AG04450 (cell line): ENCODE measurements around the gene GPR161. TPM values are rescaled to one million over a fixed set of nuclear protein-coding genes. Genes with fewer than 3 reads are reported as not detected.
A peak's percentile ranks its signal among the peaks of the same experiment; 100 is the strongest.

Experiments used
- CTCF ChIA-PET: fragments of 300-600, 350-600 bp; formaldehyde crosslinking; extraction: SDS; loops from one replicate; lab custom pipeline; 2022; ENCODE audit warnings: antibody characterized with exemption, inconsistent platforms; lab: Charles Lee
- POLR2A ChIA-PET: fragments of 350-600 bp; formaldehyde crosslinking; extraction: SDS; loops from one replicate; lab custom pipeline; 2021; ENCODE audit warnings: antibody characterized with exemption, inconsistent platforms; lab: Yijun Ruan, JAX
- DNase-seq: peaks from one replicate; pipeline ENCODE4 v3.0.0-alpha.2; 2011; ENCODE audit warnings: low read depth, low spot score
- H3K27ac ChIP-seq: one replicate; pipeline ENCODE4 v1.5.1; 2012; ENCODE audit warnings: low read depth, low read length, control low read depth
- H3K27me3 ChIP-seq: one replicate; pipeline ENCODE4 v1.6.0; 2012; ENCODE audit warnings: low read length; ENCODE audit not compliant: control insufficient read depth, insufficient read depth
- H3K4me3 ChIP-seq: 2 replicates; pipeline ENCODE4 v1.5.1; 2011; ENCODE audit warnings: mild to moderate bottlenecking, low read depth, low read length, control low read depth
- H3K9me3 ChIP-seq: 2 replicates; pipeline ENCODE4 v1.5.1; 2012; ENCODE audit warnings: low read length; ENCODE audit not compliant: control insufficient read depth, insufficient read depth
- CTCF ChIP-seq: IDR thresholded peaks from 2 replicates; pipeline ENCODE4 v1.5.1; 2011; ENCODE audit warnings: low read depth, low read length, control low read depth, inconsistent platforms
- polyA plus RNA-seq: library from polyadenylated mRNA; depleted of rRNA; stranded (reverse); fragments of >200 nt; gene quantifications from 2 replicates; pipeline ENCODE4 v1.2.3, GENCODE V29; 2011

Gene GPR161
- polyA plus RNA-seq, 1 experiment, result 14.1 TPM

GRCh38 chr1:168134132-168134531 lies 2.6 kb downstream of the GPR161 start:
- no peaks in the 10 kb centered on the region for H3K27me3 ChIP-seq
- CTCF ChIA-PET, result interaction anchor here (1.0 to 2.9 kb wide), 3 partner anchors 12 to 52 kb away, joined by 4 to 18 read pairs (median 5); no protein-coding TSS in a partner anchor
- H3K27ac ChIP-seq, result no peak overlapping the region
- H3K9me3 ChIP-seq, result peaks cover 3% of the 10 kb centered on the region; the same call in 1 of the 2 replicates
- POLR2A ChIA-PET, result no interaction called here
- DNase-seq, result no peak
- no peak overlapping the region for H3K4me3 ChIP-seq
- TF ChIP-seq CTCF, result no peak

- no peak overlapping the region for H3K27ac ChIP-seq
- CTCF ChIA-PET, result interaction anchor here (3.4 to 4.3 kb wide), 2 partner anchors 16 to 47 kb away, joined by 17 to 26 read pairs; no protein-coding TSS in a partner anchor
- no peaks in the 10 kb centered on the region for H3K9me3 ChIP-seq
- H3K4me3 ChIP-seq, result no peak overlapping the region
- H3K27me3 ChIP-seq, result no peaks in the 10 kb centered on the region
- POLR2A ChIA-PET, result interaction anchor here (0.6 kb wide), 1 partner anchor 414 kb away, joined by 7 read pairs; no protein-coding TSS in a partner anchor
- DNase-seq, result no peak
- TF ChIP-seq CTCF, result no peak
These were observed 6.8 kb downstream of the GPR161 start for GRCh38 chr1:168129933-168130332.

- ChIA-PET POLR2A (no interaction called here), CTCF (no interaction called here)
- Histone ChIP-seq H3K27ac (no peak overlapping the region), H3K27me3 (no peaks in the 10 kb centered on the region), H3K4me3 (no peak overlapping the region), H3K9me3 (no peaks in the 10 kb centered on the region)
- no peak for DNase-seq
- TF ChIP-seq CTCF, result no peak
These were observed 9.2 kb downstream of the GPR161 start for GRCh38 chr1:168127503-168127902.

- Histone ChIP-seq H3K4me3 (no peak overlapping the region), H3K27me3 (no peaks in the 10 kb centered on the region), H3K27ac (no peak overlapping the region), H3K9me3 (no peaks in the 10 kb centered on the region)
- ChIA-PET CTCF (interaction anchor here (0.7 to 1.9 kb wide), 2 partner anchors 20 to 40 kb away, joined by 4 to 8 read pairs; no protein-coding TSS in a partner anchor), POLR2A (no interaction called here)
- no peak for DNase-seq
- TF ChIP-seq CTCF, result no peak
These were observed 11.7 kb downstream of the GPR161 start for GRCh38 chr1:168125051-168125450.

GRCh38 chr1:168121401-168122011 lies 15.2 kb downstream of the GPR161 start:
- no peak for TF ChIP-seq CTCF
- Histone ChIP-seq H3K9me3 (no peaks in the 10 kb centered on the region), H3K4me3 (no peak overlapping the region), H3K27me3 (no peaks in the 10 kb centered on the region), H3K27ac (peak overlapping the region; percentile 92)
- DNase-seq, result peak; percentile 80
- ChIA-PET POLR2A (interaction anchor here (0.6 to 1.2 kb wide), 2 partner anchors 11 to 325 kb away, joined by 4 to 10 read pairs; no protein-coding TSS in a partner anchor), CTCF (interaction anchor here (1.7 to 2.3 kb wide), 4 partner anchors 24 to 40 kb away, joined by 6 to 14 read pairs (median 9); no protein-coding TSS in a partner anchor)
